ENCODE measurements around the gene ASTN1.

Gene ASTN1

GRCh38 chr1:177162243-177162642 is 2.3 kb downstream of the ASTN1 start:
- no peak for DNase-seq

GRCh38 chr1:177146499-177146898 is 18.0 kb downstream of the ASTN1 start:
- DNase-seq = no peak

GRCh38 chr1:177145106-177146070 is 19.1 kb downstream of the ASTN1 start:
- no peak for DNase-seq

- DNase-seq = no peak
These were observed 21.7 kb downstream of the ASTN1 start for GRCh38 chr1:177142791-177143271.

- no peak for DNase-seq
These were observed 22.5 kb downstream of the ASTN1 start for GRCh38 chr1:177142010-177142409.

- DNase-seq = no peak
These were observed 26.2 kb downstream of the ASTN1 start for GRCh38 chr1:177138347-177138746.

GRCh38 chr1:177137814-177138213 is 26.7 kb downstream of the ASTN1 start:
- DNase-seq = no peak

- no peak for DNase-seq
These were observed 29.3 kb downstream of the ASTN1 start for GRCh38 chr1:177135250-177135649.

- DNase-seq = no peak
These were observed 30.5 kb downstream of the ASTN1 start for GRCh38 chr1:177133977-177134538.

GRCh38 chr1:177132141-177132540 is 32.4 kb downstream of the ASTN1 start:
- DNase-seq = no peak

- DNase-seq = no peak
These were observed 32.8 kb downstream of the ASTN1 start for GRCh38 chr1:177131723-177132122.

GRCh38 chr1:177130451-177130945 is 34.0 kb downstream of the ASTN1 start:
- no peak for DNase-seq

- no peak for DNase-seq
These were observed 35.7 kb downstream of the ASTN1 start for GRCh38 chr1:177128665-177129281.

GRCh38 chr1:177126267-177126666 is 38.2 kb downstream of the ASTN1 start:
- no peak for DNase-seq

GRCh38 chr1:177124577-177125278 is 39.8 kb downstream of the ASTN1 start:
- no peak for DNase-seq

GRCh38 chr1:177122461-177123251 is 41.9 kb downstream of the ASTN1 start:
- no peak for DNase-seq

- DNase-seq = no peak
These were observed 45.2 kb downstream of the ASTN1 start for GRCh38 chr1:177119311-177119710.

GRCh38 chr1:177118901-177119300 is 45.6 kb downstream of the ASTN1 start:
- no peak for DNase-seq

GRCh38 chr1:177116941-177117340 is 47.6 kb downstream of the ASTN1 start:
- no peak for DNase-seq

- no peak for DNase-seq
These were observed 57.7 kb downstream of the ASTN1 start for GRCh38 chr1:177106614-177107365.

GRCh38 chr1:177106196-177106595 is 58.3 kb downstream of the ASTN1 start:
- no peak for DNase-seq

Data from CD4-positive, alpha-beta T cell treated with Interleukin-15 for 1 hour (primary cell).